Fibroblast of skin of abdomen (primary cell): ENCODE measurements around the gene HNRNPLL.
A peak's percentile ranks its signal among the peaks of the same experiment; 100 is the strongest.

Experiments
- DNase-seq: peaks from one replicate; pipeline ENCODE4 v3.0.0-alpha.2; 2013

HNRNPLL gene

GRCh38 chr2:38527338-38528007 is 75.3 kb downstream of the HNRNPLL start:
- DNase-seq, result no peak

GRCh38 chr2:38526195-38526594 is 76.5 kb downstream of the HNRNPLL start:
- peak; percentile 81 for DNase-seq

- DNase-seq, result no peak
Observed at GRCh38 chr2:38524580-38524979, 78.1 kb downstream of the HNRNPLL start.

GRCh38 chr2:38523728-38524437 is 78.8 kb downstream of the HNRNPLL start:
- DNase-seq, result no peak

GRCh38 chr2:38522754-38523349 is 79.9 kb downstream of the HNRNPLL start:
- DNase-seq, result no peak

GRCh38 chr2:38521835-38522234 is 80.9 kb downstream of the HNRNPLL start:
- DNase-seq, result no peak

GRCh38 chr2:38517284-38517683 is 85.4 kb downstream of the HNRNPLL start:
- no peak for DNase-seq

GRCh38 chr2:38516526-38516925 is 86.2 kb downstream of the HNRNPLL start:
- DNase-seq, result no peak

GRCh38 chr2:38516122-38516521 is 86.6 kb downstream of the HNRNPLL start:
- no peak for DNase-seq

GRCh38 chr2:38515155-38516074 is 87.3 kb downstream of the HNRNPLL start:
- peak; percentile 53 for DNase-seq

GRCh38 chr2:38514603-38515154 is 88.0 kb downstream of the HNRNPLL start:
- DNase-seq, result no peak

GRCh38 chr2:38512211-38512610 is 90.5 kb downstream of the HNRNPLL start:
- DNase-seq, result no peak
